A172 (cell line): ENCODE measurements around the gene OBP2A. TPM values are rescaled to one million over a fixed set of nuclear protein-coding genes. Genes with fewer than 3 reads are reported as not detected.

ENCODE experiments used
- DNase-seq: peaks from one replicate; pipeline ENCODE4 v3.0.0-alpha.2; 2015; ENCODE audit warnings: low spot score
- total RNA-seq: library from RNA; depleted of rRNA; stranded (reverse); fragments of >200 nt; shearing (Covaris generic); gene quantifications from 2 replicates; pipeline ENCODE4 v1.2.3, GENCODE V29; 2014

OBP2A gene
- total RNA-seq, 1 experiment from 2014 or later = not detected

- DNase-seq = no peak
Measured at GRCh38 chr9:135579356-135579755, 33.4 kb downstream of the OBP2A start.

- DNase-seq = no peak
Measured at GRCh38 chr9:135579889-135580660, 34.1 kb downstream of the OBP2A start.

- no peak for DNase-seq
Measured at GRCh38 chr9:135580664-135581380, 34.9 kb downstream of the OBP2A start.

- DNase-seq = no peak
Measured at GRCh38 chr9:135581636-135582426, 35.9 kb downstream of the OBP2A start.

DNA sequence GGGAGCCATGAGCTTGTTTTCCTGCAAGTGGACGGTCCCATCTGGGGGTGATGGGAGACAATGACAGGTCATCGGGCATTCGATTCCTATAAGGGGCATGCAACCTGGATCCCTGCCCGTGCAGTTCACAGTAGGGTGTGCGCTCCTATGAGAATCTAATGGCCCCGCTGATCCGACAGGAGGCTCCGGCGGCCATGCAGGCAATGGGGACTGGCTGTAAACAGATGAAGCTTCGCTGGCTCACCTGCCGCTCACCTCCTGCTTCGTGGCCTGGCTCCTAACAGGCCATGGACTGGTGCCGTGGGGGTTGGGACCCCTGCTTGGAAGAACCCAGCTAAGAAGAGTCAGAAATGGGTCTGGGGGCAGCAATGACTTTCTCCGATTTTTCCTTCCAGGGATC lies 36.6 kb downstream of the OBP2A start:
- no peak for DNase-seq

GRCh38 chr9:135582966-135583687 lies 37.2 kb downstream of the OBP2A start:
- peak; percentile 89 for DNase-seq

DNA sequence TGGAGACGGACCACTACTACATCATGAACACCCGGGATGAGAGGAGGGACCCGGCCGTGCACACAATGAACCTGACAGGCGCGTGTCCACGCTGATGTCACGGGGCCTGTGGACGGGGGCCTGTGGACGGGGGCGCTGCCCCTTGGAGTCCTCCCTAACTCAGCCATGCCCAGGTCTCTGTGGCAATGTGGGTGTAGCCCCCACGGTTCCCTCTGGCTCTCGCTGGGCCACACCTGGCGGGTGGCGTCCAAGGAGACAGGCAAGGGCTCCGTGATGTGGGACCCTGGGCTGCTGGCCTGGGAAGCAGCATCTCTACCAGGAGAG lies 37.7 kb downstream of the OBP2A start:
- DNase-seq = no peak

DNA sequence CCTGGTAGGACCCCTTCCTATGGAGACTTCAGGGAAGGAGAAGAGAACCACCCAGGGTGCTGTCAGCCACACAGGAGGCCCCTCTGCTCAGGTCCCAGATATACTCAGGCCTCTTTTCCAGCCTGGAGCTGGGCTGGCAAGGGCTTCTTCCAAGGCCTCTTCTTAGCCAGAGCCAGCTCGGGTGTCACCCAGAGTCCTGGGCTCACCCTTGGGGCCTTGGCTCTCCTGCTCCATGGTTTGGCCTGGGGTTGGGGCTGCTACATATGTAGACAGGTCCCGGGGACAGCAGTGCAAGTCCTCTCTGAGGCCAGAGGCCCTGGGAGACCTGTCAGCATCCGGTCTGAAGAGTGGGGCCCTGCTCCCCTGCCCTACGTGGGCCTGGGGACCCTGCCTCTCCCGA lies 38.4 kb downstream of the OBP2A start:
- DNase-seq = no peak

GRCh38 chr9:135584934-135585333 lies 39.0 kb downstream of the OBP2A start:
- peak; percentile 80 for DNase-seq

DNA sequence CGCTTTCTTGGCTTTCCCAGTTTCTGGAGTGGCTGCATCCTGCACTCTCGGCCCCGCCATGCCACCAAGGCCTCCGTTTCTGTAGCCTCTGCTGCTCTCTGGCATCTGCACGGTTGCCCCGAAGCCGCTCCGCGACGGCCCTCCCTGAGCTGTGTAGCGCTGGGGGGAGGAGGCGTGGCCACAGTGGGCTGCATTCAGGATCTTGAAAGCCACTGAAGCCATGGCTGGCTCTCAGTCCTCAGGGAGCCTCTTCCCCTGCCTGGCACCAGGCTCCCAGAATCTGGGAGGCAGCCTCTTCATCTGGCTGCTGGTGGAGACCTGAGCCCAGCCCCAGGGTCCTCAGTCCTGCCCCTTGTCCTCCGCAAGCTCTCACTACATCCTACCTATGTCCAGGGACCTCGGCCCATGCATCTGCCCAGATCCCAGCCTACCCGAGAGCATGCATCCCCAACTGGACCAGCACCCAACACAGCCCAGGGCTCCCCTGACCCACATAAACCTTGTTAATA lies 40.7 kb downstream of the OBP2A start:
- no peak for DNase-seq

- peak; percentile 79 for DNase-seq
Measured at GRCh38 chr9:135587658-135588057, 41.7 kb downstream of the OBP2A start.

DNA sequence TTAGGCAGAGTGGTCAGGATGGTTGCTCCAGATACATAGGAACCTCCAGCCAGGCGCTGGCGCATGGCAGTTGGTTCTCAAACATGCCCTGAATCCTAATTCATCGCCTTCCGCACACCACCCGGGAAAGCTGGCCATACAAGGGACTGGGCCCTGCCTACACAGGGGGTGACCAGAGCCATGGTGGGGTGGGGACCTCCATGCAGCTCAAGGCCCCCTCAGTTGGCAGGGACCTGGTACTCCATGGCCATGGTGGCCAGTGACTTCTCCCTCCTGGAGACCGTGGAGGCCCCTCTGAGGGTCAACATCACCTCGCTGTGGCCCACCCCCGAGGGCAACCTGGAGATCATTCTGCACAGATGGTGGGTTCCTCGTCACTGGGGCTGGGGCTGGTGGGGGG lies 42.4 kb downstream of the OBP2A start:
- no peak for DNase-seq

DNA sequence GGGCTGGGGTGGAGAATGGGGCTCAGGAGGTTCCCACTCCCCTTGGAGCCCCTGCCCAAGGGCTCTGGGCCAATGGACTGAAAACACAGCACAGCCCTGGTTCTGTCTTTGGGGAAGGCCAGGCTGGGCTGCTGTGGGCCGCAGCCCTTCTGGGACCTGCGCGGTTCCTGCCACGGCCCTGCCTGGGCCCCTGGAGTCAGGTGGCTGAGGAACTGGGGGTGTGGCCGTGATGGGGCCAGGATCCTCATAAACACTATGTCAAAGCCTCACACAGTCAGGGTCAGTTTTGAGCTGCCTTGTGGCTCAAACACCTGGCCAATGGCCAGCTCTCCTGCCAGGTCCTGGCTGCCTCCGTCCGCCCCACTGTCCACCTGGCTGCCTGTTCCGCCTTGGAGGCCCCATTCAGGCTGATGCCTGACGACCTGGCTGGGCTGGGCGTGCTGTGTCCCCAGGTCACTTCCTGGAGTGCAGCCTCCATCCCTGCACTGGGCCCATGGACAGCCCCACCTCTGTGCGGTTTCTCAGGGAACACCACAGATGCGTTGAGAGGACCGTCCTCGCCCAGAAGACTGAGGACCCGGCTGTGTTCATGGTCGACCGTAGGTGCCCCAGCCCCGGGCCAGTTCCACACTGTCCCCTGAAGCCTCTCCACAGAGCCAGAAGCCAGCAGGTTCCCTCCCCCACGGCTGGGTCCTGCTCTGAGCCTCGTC lies 43.1 kb downstream of the OBP2A start:
- no peak for DNase-seq

DNA sequence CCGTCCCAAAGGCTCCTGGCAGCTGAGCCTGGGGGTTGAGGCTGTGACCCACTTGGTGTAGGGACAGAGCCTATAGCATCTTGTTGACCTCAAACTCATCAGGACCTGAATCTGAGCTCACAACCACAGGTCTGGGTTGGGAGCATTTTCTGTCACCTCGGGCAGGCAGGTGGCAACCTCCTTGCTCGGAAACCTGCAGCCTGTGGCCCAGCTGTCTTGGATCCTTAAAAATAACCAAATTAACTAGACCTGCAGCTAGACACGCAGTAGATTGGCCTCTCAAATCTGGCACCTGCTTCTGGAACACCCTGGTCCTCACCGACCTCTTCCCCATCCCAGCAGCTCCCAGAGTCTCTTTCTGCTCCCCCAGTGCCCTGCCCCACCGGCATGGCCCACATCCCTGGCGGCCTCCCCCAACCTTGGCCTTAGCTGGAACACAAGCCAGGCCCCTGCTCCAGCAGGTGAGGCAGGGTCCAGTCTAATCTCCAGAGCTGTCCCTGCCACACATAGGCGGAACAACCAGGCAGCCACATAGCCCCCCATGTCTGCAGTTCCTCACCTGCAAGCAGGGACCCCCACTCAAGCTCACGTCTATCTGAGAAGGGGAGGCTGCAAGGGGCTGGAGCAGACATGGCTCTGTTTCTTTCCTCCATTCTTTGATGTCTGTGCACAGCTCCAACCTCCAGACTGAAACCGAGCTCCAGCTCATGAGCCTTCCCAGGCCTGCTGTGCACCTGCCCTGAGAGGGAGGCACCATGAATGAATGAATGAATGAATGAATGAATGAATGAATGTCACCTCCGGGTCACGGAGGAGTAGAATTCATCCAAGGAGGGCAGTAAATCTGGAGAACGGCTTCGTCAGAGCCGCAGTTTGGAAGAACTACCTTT lies 43.9 kb downstream of the OBP2A start:
- DNase-seq = no peak

DNA sequence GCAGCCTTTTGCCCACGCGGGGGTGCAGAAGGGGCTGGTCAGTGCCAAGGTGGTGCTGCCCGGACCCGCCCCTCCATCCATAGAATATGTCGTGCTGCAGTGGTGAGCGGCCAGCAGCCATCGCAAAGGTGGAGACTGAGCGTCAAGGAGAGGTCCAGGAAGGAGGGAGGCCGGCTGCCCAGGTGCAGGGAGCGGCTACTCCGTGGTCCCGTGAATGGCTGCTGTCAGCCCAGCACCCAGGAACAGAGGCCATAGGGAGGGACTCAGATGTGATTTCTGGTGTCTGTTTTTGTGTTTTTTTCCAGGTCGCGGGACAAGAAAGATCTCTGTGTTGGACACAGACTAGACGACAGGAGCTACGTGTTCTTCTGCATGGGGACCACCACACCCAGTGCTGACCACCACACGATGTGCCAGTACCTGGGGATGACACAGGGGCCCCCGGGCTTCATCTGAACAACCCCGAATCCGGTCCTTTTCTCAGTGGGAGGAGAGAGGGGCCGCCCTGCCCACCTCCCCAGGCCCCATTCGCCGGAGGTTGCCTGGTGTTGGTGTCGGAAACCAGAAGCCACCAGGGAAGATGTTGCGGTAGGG lies 44.7 kb downstream of the OBP2A start:
- no peak for DNase-seq

DNA sequence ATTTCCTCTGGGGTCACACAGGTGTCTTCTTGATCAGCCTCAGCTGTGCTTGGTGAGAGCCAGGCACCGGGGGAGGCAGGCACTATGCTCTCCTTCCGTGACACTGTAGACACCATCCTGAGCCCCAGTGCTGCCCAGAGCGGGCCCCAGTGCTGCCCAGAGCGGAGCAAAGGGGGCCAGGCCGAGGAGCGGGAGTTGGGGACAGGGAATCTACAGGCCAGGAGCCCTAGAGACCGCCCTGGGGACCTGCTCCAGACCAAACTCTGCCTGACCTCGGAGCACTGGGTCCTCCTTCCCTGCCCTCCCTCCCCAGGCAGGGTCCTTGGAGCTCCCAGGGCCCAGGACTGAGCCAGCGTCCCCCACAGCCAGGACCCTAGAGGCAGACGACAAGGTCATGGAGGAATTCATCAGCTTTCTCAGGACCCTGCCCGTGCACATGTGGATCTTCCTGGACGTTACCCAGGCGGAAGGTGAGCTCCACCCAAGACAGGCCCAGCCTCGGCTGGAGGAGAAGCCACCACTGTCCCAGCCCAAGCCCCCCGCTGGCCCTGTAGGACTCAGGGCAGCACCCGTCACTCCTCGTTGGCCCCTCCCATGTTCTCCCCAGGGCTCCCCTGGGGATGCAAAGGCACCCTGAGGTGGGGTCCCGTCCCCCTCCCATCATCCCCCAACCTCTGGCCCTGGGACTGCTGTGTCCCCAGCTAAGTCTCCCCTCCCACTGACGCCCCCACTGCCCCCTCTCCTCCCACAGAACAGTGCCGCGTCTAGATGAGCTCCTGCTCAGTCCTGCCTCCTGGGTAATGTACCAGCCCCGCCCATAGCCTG lies 45.8 kb downstream of the OBP2A start:
- no peak for DNase-seq

DNA sequence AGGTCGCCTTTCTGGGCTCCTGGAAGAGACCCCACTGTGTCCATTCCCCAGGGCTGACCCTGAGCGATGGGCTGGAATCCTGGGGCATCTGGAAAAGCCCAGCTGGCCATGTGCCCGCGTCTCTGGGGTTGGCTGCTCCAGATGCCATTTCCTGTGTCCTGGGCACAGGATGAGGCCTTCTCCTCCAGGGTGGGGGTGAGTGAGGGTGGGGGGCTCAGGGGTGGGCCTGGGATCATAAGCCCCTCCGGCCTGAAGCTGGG lies 46.3 kb downstream of the OBP2A start:
- no peak for DNase-seq

DNA sequence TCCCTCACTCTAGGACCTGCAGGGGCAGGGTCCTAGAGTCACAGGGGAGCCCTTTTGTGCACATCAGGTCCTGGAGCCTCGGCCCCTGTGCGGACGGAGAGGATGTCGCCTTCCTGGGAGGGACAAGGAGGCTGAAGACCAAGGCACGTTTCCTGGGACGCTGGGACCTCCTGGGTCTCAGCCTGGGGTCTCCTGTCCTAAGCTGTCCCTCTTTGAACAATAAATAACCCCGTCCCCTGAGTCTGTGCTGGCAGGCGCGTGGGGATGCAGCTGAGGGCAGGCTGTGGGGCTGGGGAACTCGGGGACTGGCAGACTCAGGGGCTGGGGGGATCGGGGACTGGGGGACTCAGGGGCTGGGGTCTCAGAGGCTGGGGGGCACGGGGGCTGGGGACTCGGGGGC lies 46.7 kb downstream of the OBP2A start:
- no peak for DNase-seq

DNA sequence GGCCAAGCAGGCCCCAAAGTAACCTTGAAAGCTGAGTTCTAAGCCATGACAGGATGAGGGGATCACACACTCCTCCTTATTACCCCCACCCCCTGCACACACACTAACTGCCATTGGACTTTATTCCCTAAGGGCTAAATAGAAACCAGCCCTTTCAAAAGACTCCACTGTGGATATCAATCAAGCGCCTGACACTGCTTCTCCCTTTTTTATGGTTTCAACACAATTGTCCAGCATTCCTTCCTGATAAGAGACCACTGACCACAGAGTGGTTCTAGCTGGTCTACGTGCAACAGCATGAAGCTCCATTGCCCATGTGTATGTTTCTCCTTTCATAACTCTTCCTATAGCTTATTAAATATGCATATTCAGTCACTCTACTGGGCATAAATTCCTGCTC lies 50.3 kb downstream of the OBP2A start:
- DNase-seq = no peak
